Endodermal cell (in vitro differentiated cells): ENCODE results near the gene NFIA. TPM values are rescaled to one million over a fixed set of nuclear protein-coding genes. Genes with fewer than 3 reads are reported as not detected.

Experiments
- DNase-seq: peaks from one replicate; pipeline ENCODE4 v3.0.0-alpha.2; 2017
- H3K27ac ChIP-seq: 2 replicates; pipeline ENCODE4 v1.5.1; 2013; ENCODE audit warnings: mild to moderate bottlenecking, low read depth, low read length, moderate library complexity
- H3K27me3 ChIP-seq: 2 replicates; pipeline ENCODE4 v1.6.1; 2013; ENCODE audit warnings: mild to moderate bottlenecking, low read length, moderate library complexity; ENCODE audit not compliant: insufficient read depth, control insufficient read depth, poor library complexity, severe bottlenecking
- H3K36me3 ChIP-seq: 2 replicates; pipeline ENCODE4 v1.7.0; 2013; ENCODE audit warnings: mild to moderate bottlenecking, low read length, moderate library complexity; ENCODE audit not compliant: control insufficient read depth, insufficient read depth
- H3K4me1 ChIP-seq: one replicate; pipeline ENCODE4 v1.7.0; 2013; ENCODE audit warnings: low read length; ENCODE audit not compliant: control insufficient read depth, insufficient read depth
- H3K4me3 ChIP-seq: 2 replicates; pipeline ENCODE4 v1.5.1; 2013; ENCODE audit warnings: mild to moderate bottlenecking, low read length, moderate library complexity
- H3K9ac ChIP-seq: 2 replicates; pipeline ENCODE4 v1.6.1; 2013; ENCODE audit warnings: mild to moderate bottlenecking, low read length, moderate library complexity; ENCODE audit not compliant: poor library complexity, severe bottlenecking; ENCODE audit errors: extremely low read depth
- H3K9me3 ChIP-seq: 2 replicates; pipeline ENCODE4 v1.6.1; 2013; ENCODE audit warnings: mild to moderate bottlenecking, low read length, moderate library complexity; ENCODE audit not compliant: control insufficient read depth
- H3K27ac Mint-ChIP-seq: 2 replicates; pipeline ENCODE4 v1.8.0; 2020; ENCODE audit warnings: mixed read lengths
- H3K27me3 Mint-ChIP-seq: 2 replicates; pipeline ENCODE4 v1.8.0; 2021; ENCODE audit warnings: mild to moderate bottlenecking, mixed read lengths; ENCODE audit not compliant: insufficient read depth
- H3K36me3 Mint-ChIP-seq: 2 replicates; pipeline ENCODE4 v1.8.0; 2020; ENCODE audit warnings: low read depth, mixed read lengths
- H3K4me1 Mint-ChIP-seq: 2 replicates; pipeline ENCODE4 v1.8.0; 2020; ENCODE audit warnings: mixed read lengths
- H3K4me3 Mint-ChIP-seq: 2 replicates; pipeline ENCODE4 v1.8.0; 2020; ENCODE audit warnings: mild to moderate bottlenecking, moderate library complexity, mixed read lengths
- H3K9me3 Mint-ChIP-seq: 2 replicates; pipeline ENCODE4 v1.8.0; 2020; ENCODE audit warnings: mild to moderate bottlenecking, mixed read lengths
- CTCF ChIP-seq: fragments of 200-600 bp; sonication (generic); conservative IDR thresholded peaks from 2 replicates; pipeline ENCODE4 v1.5.0; 2021; ENCODE audit warnings: antibody characterized with exemption, mild to moderate bottlenecking
- WGBS, 2 experiments: methylation state at CpG; one replicate each; pipeline versions ENCODE4 v1.1.5 to v1.1.7; 2013; ENCODE audit warnings: missing lambda C conversion rate in 2 of 2, mixed read lengths in 1 of 2; ENCODE audit not compliant: insufficient coverage in 1 of 2, insufficient read length in 1 of 2; 5-methylcytosine and 5-hydroxymethylcytosine counted together
- total RNA-seq, 2 donors: library from RNA; stranded (reverse); fragmentation: NEBNext Ultra II Directional in 1 of 2; extraction: Animal tissue kit (Norgen Biotek cat#: 25700) in 1 of 2; gene quantifications; 2 replicates in 1 of 2; 3 replicates in 1 of 2; pipeline ENCODE4 v1.2.1, GENCODE V29; 2021

NFIA gene
- total RNA-seq, 2 donors from 2014 or later, result 2.3 to 3.8 TPM

GRCh38 chr1:61187352-61188086 is 105.2 kb downstream of the NFIA start:
- H3K27me3 Mint-ChIP-seq, result no peaks in the 10 kb centered on the region
- 88 to 93% methylated on average over 7 to 10 of the region's 10 CpGs for WGBS, 2 experiments
- no peak overlapping the region for H3K4me3 Mint-ChIP-seq
- H3K9me3 Mint-ChIP-seq, result no peaks in the 10 kb centered on the region
- Histone ChIP-seq H3K27me3 (no peaks in the 10 kb centered on the region), H3K4me1 (no peaks in the 10 kb centered on the region), H3K9ac (no peak overlapping the region), H3K9me3 (no peaks in the 10 kb centered on the region), H3K27ac (no peak overlapping the region), H3K36me3 (no peaks in the 10 kb centered on the region), H3K4me3 (no peak overlapping the region)
- H3K36me3 Mint-ChIP-seq, result no peaks in the 10 kb centered on the region
- H3K27ac Mint-ChIP-seq, result peak overlapping the region; percentile 28
- peaks cover 19% of the 10 kb centered on the region for H3K4me1 Mint-ChIP-seq
- DNase-seq, result no peak
- peak; percentile 45 for TF ChIP-seq CTCF

- H3K4me3 Mint-ChIP-seq, result no peak overlapping the region
- Histone ChIP-seq H3K27me3 (no peaks in the 10 kb centered on the region), H3K36me3 (no peaks in the 10 kb centered on the region), H3K4me3 (no peak overlapping the region), H3K9ac (no peak overlapping the region), H3K4me1 (no peaks in the 10 kb centered on the region), H3K27ac (no peak overlapping the region), H3K9me3 (no peaks in the 10 kb centered on the region)
- no peaks in the 10 kb centered on the region for H3K36me3 Mint-ChIP-seq
- H3K9me3 Mint-ChIP-seq, result no peaks in the 10 kb centered on the region
- no peak for TF ChIP-seq CTCF
- peaks cover 11% of the 10 kb centered on the region for H3K4me1 Mint-ChIP-seq
- no peaks in the 10 kb centered on the region for H3K27me3 Mint-ChIP-seq
- no peak for DNase-seq
- 96 to 100% methylated on average over 4 of the region's 4 CpGs for WGBS, 2 experiments
- H3K27ac Mint-ChIP-seq, result no peak overlapping the region
Measured at GRCh38 chr1:61190153-61190552, 107.8 kb downstream of the NFIA start.

DNA sequence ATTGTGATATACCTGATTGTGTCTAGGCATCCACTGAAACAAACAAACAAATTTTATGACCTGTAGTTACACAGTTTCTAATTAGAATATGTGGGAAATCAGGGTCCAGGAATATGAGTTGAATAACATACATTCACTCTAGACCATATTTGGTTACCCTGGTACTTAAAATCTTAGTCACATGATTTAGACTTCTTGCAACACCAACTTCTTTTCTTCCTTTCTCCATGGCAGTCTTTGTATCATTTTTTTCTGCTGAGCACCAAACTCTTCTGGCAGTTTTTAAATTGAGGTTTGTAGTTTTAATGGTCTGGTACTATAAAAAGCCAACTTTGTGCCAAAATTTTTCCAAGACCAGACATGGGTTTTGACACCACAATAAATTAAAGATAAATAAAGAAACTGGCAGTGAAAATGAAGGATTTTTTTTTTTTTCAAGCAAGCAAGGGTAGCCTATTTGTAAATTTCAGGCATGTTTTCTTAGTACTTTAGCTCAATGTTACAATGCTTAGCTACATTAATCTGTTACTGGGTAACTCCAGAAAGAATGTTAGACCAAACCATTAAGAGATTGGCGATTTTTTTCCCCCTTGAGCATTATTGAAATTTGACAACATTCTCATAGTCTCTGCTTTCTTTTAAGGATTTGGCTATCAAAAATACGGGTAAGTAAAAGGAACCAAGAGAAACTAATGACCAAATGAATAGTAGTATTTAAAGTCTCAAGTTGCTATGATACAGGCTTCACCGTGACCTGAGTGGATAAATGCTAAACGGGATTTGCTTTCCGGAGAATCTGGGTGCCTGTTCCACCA is 108.5 kb downstream of the NFIA start:
- no peaks in the 10 kb centered on the region for H3K27me3 Mint-ChIP-seq
- no peak overlapping the region for H3K4me3 Mint-ChIP-seq
- Histone ChIP-seq H3K4me1 (no peaks in the 10 kb centered on the region), H3K27me3 (no peaks in the 10 kb centered on the region), H3K36me3 (no peaks in the 10 kb centered on the region), H3K27ac (peak overlapping the region; percentile 18), H3K9ac (no peak overlapping the region), H3K9me3 (no peaks in the 10 kb centered on the region), H3K4me3 (no peak overlapping the region)
- no peaks in the 10 kb centered on the region for H3K36me3 Mint-ChIP-seq
- no peaks in the 10 kb centered on the region for H3K9me3 Mint-ChIP-seq
- H3K27ac Mint-ChIP-seq, result no peak overlapping the region
- no peak for DNase-seq
- 85 to 88% methylated on average over 4 to 5 of the region's 5 CpGs for WGBS, 2 experiments
- TF ChIP-seq CTCF, result no peak
- H3K4me1 Mint-ChIP-seq, result peaks cover 10% of the 10 kb centered on the region
